ENCODE measurements around the gene IMMP2L. TPM values are rescaled to one million over a fixed set of nuclear protein-coding genes. Genes with fewer than 3 reads are reported as not detected.

The IMMP2L gene
- total RNA-seq, 1 donor = 19.9 TPM

GRCh38 chr7:111405621-111406020 lies 156.7 kb downstream of the IMMP2L start:
- Histone ChIP-seq H3K27ac (ENCODE audit: low read depth, low read length) (no peak overlapping the region), H3K4me2 (ENCODE audit: insufficient read depth, low read length) (no peak overlapping the region), H3K4me3 (ENCODE audit: insufficient read depth, low read length) (no peak overlapping the region), H3K36me3 (ENCODE audit: insufficient read depth, low read length) (no peaks in the 10 kb centered on the region), H2AFZ (ENCODE audit: low read length) (no peak overlapping the region), H3K79me2 (ENCODE audit: insufficient read depth, low read length) (no peaks in the 10 kb centered on the region), H3K4me1 (ENCODE audit: insufficient read depth, low read length) (peaks cover 7% of the 10 kb centered on the region), H3K9me3 (ENCODE audit: low read depth, low read length) (no peaks in the 10 kb centered on the region), H4K20me1 (ENCODE audit: insufficient read depth, low read length) (no peaks in the 10 kb centered on the region), H3K27me3 (ENCODE audit: insufficient read depth, low read length) (no peaks in the 10 kb centered on the region)
- TF ChIP-seq CTCF (IDR thresholded peaks at IDR 0.05; ENCODE audit: extremely low read depth, low read depth, low read length) = no peak
- no peak for DNase-seq (ENCODE audit: insufficient read length, low spot score, missing footprints)

- Histone ChIP-seq H3K4me2 (ENCODE audit: insufficient read depth, low read length) (no peak overlapping the region), H3K4me1 (ENCODE audit: insufficient read depth, low read length) (no peaks in the 10 kb centered on the region), H3K27me3 (ENCODE audit: insufficient read depth, low read length) (no peaks in the 10 kb centered on the region), H3K79me2 (ENCODE audit: insufficient read depth, low read length) (no peaks in the 10 kb centered on the region), H3K4me3 (ENCODE audit: insufficient read depth, low read length) (no peak overlapping the region), H3K36me3 (ENCODE audit: insufficient read depth, low read length) (no peaks in the 10 kb centered on the region), H4K20me1 (ENCODE audit: insufficient read depth, low read length) (no peaks in the 10 kb centered on the region), H3K9me3 (ENCODE audit: low read depth, low read length) (no peaks in the 10 kb centered on the region), H2AFZ (ENCODE audit: low read length) (no peak overlapping the region), H3K27ac (ENCODE audit: low read depth, low read length) (no peak overlapping the region)
- DNase-seq (ENCODE audit: insufficient read length, low spot score, missing footprints) = no peak
- TF ChIP-seq CTCF (IDR thresholded peaks at IDR 0.05; ENCODE audit: extremely low read depth, low read depth, low read length) = no peak
Measured at GRCh38 chr7:111401516-111401915, 160.8 kb downstream of the IMMP2L start.

GRCh38 chr7:111400088-111400487 lies 162.2 kb downstream of the IMMP2L start:
- Histone ChIP-seq H2AFZ (ENCODE audit: low read length) (no peak overlapping the region), H3K4me1 (ENCODE audit: insufficient read depth, low read length) (no peaks in the 10 kb centered on the region), H3K27me3 (ENCODE audit: insufficient read depth, low read length) (no peaks in the 10 kb centered on the region), H3K4me3 (ENCODE audit: insufficient read depth, low read length) (no peak overlapping the region), H3K27ac (ENCODE audit: low read depth, low read length) (no peak overlapping the region), H3K79me2 (ENCODE audit: insufficient read depth, low read length) (no peaks in the 10 kb centered on the region), H3K9me3 (ENCODE audit: low read depth, low read length) (no peaks in the 10 kb centered on the region), H4K20me1 (ENCODE audit: insufficient read depth, low read length) (no peaks in the 10 kb centered on the region), H3K4me2 (ENCODE audit: insufficient read depth, low read length) (no peak overlapping the region), H3K36me3 (ENCODE audit: insufficient read depth, low read length) (no peaks in the 10 kb centered on the region)
- DNase-seq (ENCODE audit: insufficient read length, low spot score, missing footprints) = no peak
- TF ChIP-seq CTCF (IDR thresholded peaks at IDR 0.05; ENCODE audit: extremely low read depth, low read depth, low read length) = no peak

- H4K20me1 ChIP-seq (ENCODE audit: insufficient read depth, low read length) = no peaks in the 10 kb centered on the region
- no peaks in the 10 kb centered on the region for H3K79me2 ChIP-seq (ENCODE audit: insufficient read depth, low read length)
- H3K4me3 ChIP-seq (ENCODE audit: insufficient read depth, low read length) = no peak overlapping the region
- DNase-seq (ENCODE audit: insufficient read length, low spot score, missing footprints) = no peak
- no peaks in the 10 kb centered on the region for H3K9me3 ChIP-seq (ENCODE audit: low read depth, low read length)
- peaks cover 10% of the 10 kb centered on the region for H3K4me1 ChIP-seq (ENCODE audit: insufficient read depth, low read length)
- H2AFZ ChIP-seq (ENCODE audit: low read length) = no peak overlapping the region
- no peak overlapping the region for H3K4me2 ChIP-seq (ENCODE audit: insufficient read depth, low read length)
- no peak for TF ChIP-seq CTCF (IDR thresholded peaks at IDR 0.05; ENCODE audit: extremely low read depth, low read depth, low read length)
- H3K27me3 ChIP-seq (ENCODE audit: insufficient read depth, low read length) = no peaks in the 10 kb centered on the region
- no peaks in the 10 kb centered on the region for H3K36me3 ChIP-seq (ENCODE audit: insufficient read depth, low read length)
- H3K27ac ChIP-seq (ENCODE audit: low read depth, low read length) = no peak overlapping the region
Measured at GRCh38 chr7:111394891-111395290, 167.4 kb downstream of the IMMP2L start.

All from osteoblast (primary cell).